Measurements from ENCODE around the gene TMEM81.

The TMEM81 gene

GRCh38 chr1:205069371-205070125 is 14.7 kb downstream of the TMEM81 start:
- no peak for DNase-seq (ENCODE audit: low read depth)
- TF ChIP-seq CTCF (IDR thresholded peaks at IDR 0.05; ENCODE audit: low read depth, low read length, missing control alignments): no peak
- no peak overlapping the region for H3K4me3 ChIP-seq (ENCODE audit: low read depth, low read length)
- in situ Hi-C loops (cut with HindIII; ENCODE audit: low sequenced_read_pairs): no loop called here

- TF ChIP-seq CTCF (IDR thresholded peaks at IDR 0.05; ENCODE audit: low read depth, low read length, missing control alignments): no peak
- H3K4me3 ChIP-seq (ENCODE audit: low read depth, low read length): no peak overlapping the region
- in situ Hi-C loops (cut with HindIII; ENCODE audit: low sequenced_read_pairs): no loop called here
- DNase-seq (ENCODE audit: low read depth): no peak
Measured at GRCh38 chr1:205068457-205069040, 15.7 kb downstream of the TMEM81 start.

- in situ Hi-C loops (cut with HindIII; ENCODE audit: low sequenced_read_pairs): no loop called here
- no peak overlapping the region for H3K4me3 ChIP-seq (ENCODE audit: low read depth, low read length)
- DNase-seq (ENCODE audit: low read depth): no peak
- no peak for TF ChIP-seq CTCF (IDR thresholded peaks at IDR 0.05; ENCODE audit: low read depth, low read length, missing control alignments)
Measured at GRCh38 chr1:205068001-205068400, 16.3 kb downstream of the TMEM81 start.

GRCh38 chr1:205067031-205067430 is 17.2 kb downstream of the TMEM81 start:
- in situ Hi-C loops (cut with HindIII; ENCODE audit: low sequenced_read_pairs): no loop called here
- TF ChIP-seq CTCF (IDR thresholded peaks at IDR 0.05; ENCODE audit: low read depth, low read length, missing control alignments): no peak
- no peak for DNase-seq (ENCODE audit: low read depth)
- no peak overlapping the region for H3K4me3 ChIP-seq (ENCODE audit: low read depth, low read length)

- in situ Hi-C loops (cut with HindIII; ENCODE audit: low sequenced_read_pairs): no loop called here
- no peak for TF ChIP-seq CTCF (IDR thresholded peaks at IDR 0.05; ENCODE audit: low read depth, low read length, missing control alignments)
- no peak overlapping the region for H3K4me3 ChIP-seq (ENCODE audit: low read depth, low read length)
- DNase-seq (ENCODE audit: low read depth): no peak
Measured at GRCh38 chr1:205066141-205066818, 18.0 kb downstream of the TMEM81 start.

GRCh38 chr1:205065666-205066065 is 18.6 kb downstream of the TMEM81 start:
- no peak for TF ChIP-seq CTCF (IDR thresholded peaks at IDR 0.05; ENCODE audit: low read depth, low read length, missing control alignments)
- in situ Hi-C loops (cut with HindIII; ENCODE audit: low sequenced_read_pairs): no loop called here
- no peak for DNase-seq (ENCODE audit: low read depth)
- no peak overlapping the region for H3K4me3 ChIP-seq (ENCODE audit: low read depth, low read length)

All from astrocyte of the cerebellum (primary cell).